Trophoblast cell (in vitro differentiated cells and primary cell): ENCODE data around the gene CAST.
A peak's percentile ranks its signal among the peaks of the same experiment; 100 is the strongest.

ENCODE experiments used
- DNase-seq, 2 donors: peaks; one replicate each; pipeline ENCODE4 v3.0.0-alpha.2; 2016
- H2AFZ ChIP-seq: 2 replicates; pipeline ENCODE4 v1.6.1; 2013; ENCODE audit warnings: low read length, moderate library complexity, mild to moderate bottlenecking; ENCODE audit not compliant: insufficient read depth, poor library complexity
- H2AK5ac ChIP-seq: 2 replicates; pipeline ENCODE4 v1.6.1; 2013; ENCODE audit warnings: mild to moderate bottlenecking, low read length
- H2BK120ac ChIP-seq: 2 replicates; pipeline ENCODE4 v1.6.1; 2013; ENCODE audit warnings: low read length, mild to moderate bottlenecking, moderate library complexity; ENCODE audit not compliant: insufficient read depth, poor library complexity
- H2BK12ac ChIP-seq: 2 replicates; pipeline ENCODE4 v1.6.1; 2013; ENCODE audit warnings: mild to moderate bottlenecking, low read length, moderate library complexity
- H2BK5ac ChIP-seq: 2 replicates; pipeline ENCODE4 v1.6.1; 2013; ENCODE audit warnings: low read length, low read depth, moderate library complexity, mild to moderate bottlenecking; ENCODE audit not compliant: poor library complexity
- H3K14ac ChIP-seq: 2 replicates; pipeline ENCODE4 v1.6.1; 2013; ENCODE audit warnings: mild to moderate bottlenecking, low read length
- H3K18ac ChIP-seq: 2 replicates; pipeline ENCODE4 v1.6.1; 2013; ENCODE audit warnings: mild to moderate bottlenecking, low read length
- H3K23ac ChIP-seq: 2 replicates; pipeline ENCODE4 v1.6.1; 2013; ENCODE audit warnings: low read length
- H3K27ac ChIP-seq: 2 replicates; pipeline ENCODE4 v1.5.1; 2013; ENCODE audit warnings: low read depth, mild to moderate bottlenecking, inconsistent platforms, low read length, moderate library complexity
- H3K27me3 ChIP-seq: 2 replicates; pipeline ENCODE4 v1.6.1; 2013; ENCODE audit warnings: inconsistent platforms, mild to moderate bottlenecking, low read length, moderate library complexity; ENCODE audit not compliant: insufficient read depth
- H3K36me3 ChIP-seq, 2 experiments: 1 replicate in 1 of 2; 2 replicates in 1 of 2; pipeline ENCODE4 v1.6.1; 2013; ENCODE audit warnings: low read length in 2 of 2, mild to moderate bottlenecking in 2 of 2, moderate library complexity in 1 of 2; ENCODE audit not compliant: insufficient read depth in 2 of 2, control insufficient read depth in 1 of 2
- H3K4ac ChIP-seq: 2 replicates; pipeline ENCODE4 v1.6.1; 2013; ENCODE audit warnings: low read depth, mild to moderate bottlenecking, low read length, moderate library complexity
- H3K4me1 ChIP-seq, 2 experiments: 1 replicate in 1 of 2; 2 replicates in 1 of 2; pipeline ENCODE4 v1.6.1; 2013; ENCODE audit warnings: low read length in 2 of 2, mild to moderate bottlenecking in 2 of 2, moderate library complexity in 1 of 2; ENCODE audit not compliant: insufficient read depth in 2 of 2, control insufficient read depth in 1 of 2
- H3K4me2 ChIP-seq: 2 replicates; pipeline ENCODE4 v1.6.1; 2013; ENCODE audit warnings: inconsistent platforms, mild to moderate bottlenecking, low read length, moderate library complexity
- H3K4me3 ChIP-seq: 2 replicates; pipeline ENCODE4 v1.5.1; 2013; ENCODE audit warnings: mild to moderate bottlenecking, low read depth, low read length, inconsistent platforms
- H3K79me1 ChIP-seq: one replicate; pipeline ENCODE4 v1.6.1; 2013; ENCODE audit warnings: low read length
- H3K79me2 ChIP-seq: 2 replicates; pipeline ENCODE4 v1.6.1; 2013; ENCODE audit warnings: low read length, mild to moderate bottlenecking; ENCODE audit not compliant: control insufficient read depth, insufficient read depth, poor library complexity
- H3K9ac ChIP-seq: 2 replicates; pipeline ENCODE4 v1.6.1; 2013; ENCODE audit warnings: mild to moderate bottlenecking, low read length
- H3K9me3 ChIP-seq: 2 replicates; pipeline ENCODE4 v1.6.1; 2013; ENCODE audit warnings: low read depth, mild to moderate bottlenecking, control low read depth, inconsistent platforms, low read length; ENCODE audit not compliant: insufficient read depth
- H4K12ac ChIP-seq: 2 replicates; pipeline ENCODE4 v1.6.1; 2013; ENCODE audit warnings: low read depth, mild to moderate bottlenecking, low read length, moderate library complexity
- H4K8ac ChIP-seq: 2 replicates; pipeline ENCODE4 v1.6.1; 2013; ENCODE audit warnings: low read depth, mild to moderate bottlenecking, low read length, moderate library complexity
- H4K91ac ChIP-seq: one replicate; pipeline ENCODE4 v1.6.1; 2013; ENCODE audit warnings: low read depth, mild to moderate bottlenecking, low read length, moderate library complexity
- WGBS: extraction: QIAGEN DNeasy Blood & Tissue Kit; methylation state at CpG from one replicate; pipeline ENCODE4 v1.1.7; 2013; ENCODE audit warnings: missing lambda C conversion rate; ENCODE audit not compliant: insufficient read length, insufficient coverage; ENCODE audit errors: extremely low coverage; 5-methylcytosine and 5-hydroxymethylcytosine counted together

CAST gene

GRCh38 chr5:96817506-96817905, 155.3 kb downstream of the CAST start:
- Histone ChIP-seq H3K23ac (no peak overlapping the region), H3K4me1 (no peaks in the 10 kb centered on the region)

GRCh38 chr5:96818125-96818788, 156.1 kb downstream of the CAST start:
- Histone ChIP-seq H3K9me3 (no peaks in the 10 kb centered on the region), H2BK120ac (no peak overlapping the region), H3K18ac (no peak overlapping the region), H3K27ac (no peak overlapping the region), H2AK5ac (no peak overlapping the region), H3K4me3 (no peak overlapping the region), H4K91ac (no peak overlapping the region), H3K79me1 (no peaks in the 10 kb centered on the region), H3K9ac (no peak overlapping the region), H2BK5ac (no peak overlapping the region), H3K79me2 (no peaks in the 10 kb centered on the region), H3K23ac (no peak overlapping the region), H2AFZ (no peak overlapping the region), H4K8ac (no peak overlapping the region), H4K12ac (no peak overlapping the region), H3K14ac (no peak overlapping the region), H3K27me3 (no peaks in the 10 kb centered on the region), H3K36me3 (no peaks in the 10 kb centered on the region), H3K4me1 (no peaks in the 10 kb centered on the region), H2BK12ac (no peak overlapping the region), H3K4me2 (no peak overlapping the region), H3K4ac (no peak overlapping the region)
- no CpG with 5 or more reads among the region's 8 CpGs for WGBS
- no peak for DNase-seq

More at GRCh38 chr5:96817506-96817905, 155.3 kb downstream of the CAST start:
- no peak overlapping the region for H4K91ac ChIP-seq
- H2AFZ ChIP-seq: no peak overlapping the region
- H4K12ac ChIP-seq: no peak overlapping the region
- H3K79me2 ChIP-seq: no peaks in the 10 kb centered on the region
- no peaks in the 10 kb centered on the region for H3K36me3 ChIP-seq
- no peaks in the 10 kb centered on the region for H3K27me3 ChIP-seq
- no peak overlapping the region for H3K9ac ChIP-seq
- H2BK12ac ChIP-seq: no peak overlapping the region
- H3K18ac ChIP-seq: no peak overlapping the region
- no peaks in the 10 kb centered on the region for H3K79me1 ChIP-seq
- no peak overlapping the region for H3K4ac ChIP-seq
- H2BK120ac ChIP-seq: no peak overlapping the region
- no peaks in the 10 kb centered on the region for H3K9me3 ChIP-seq
- no peak overlapping the region for H3K14ac ChIP-seq
- no peak overlapping the region for H2BK5ac ChIP-seq
- no CpG with 5 or more reads among the region's 2 CpGs for WGBS
- no peak overlapping the region for H3K27ac ChIP-seq
- H3K4me2 ChIP-seq: no peak overlapping the region
- no peak overlapping the region for H2AK5ac ChIP-seq
- no peak for DNase-seq
- no peak overlapping the region for H3K4me3 ChIP-seq
- H4K8ac ChIP-seq: no peak overlapping the region

- Histone ChIP-seq H3K4me2 (no peak overlapping the region), H3K79me1 (no peaks in the 10 kb centered on the region), H4K91ac (no peak overlapping the region), H3K9ac (no peak overlapping the region), H3K4me1 (no peaks in the 10 kb centered on the region), H3K23ac (no peak overlapping the region), H3K4ac (no peak overlapping the region), H2AFZ (no peak overlapping the region), H3K79me2 (no peaks in the 10 kb centered on the region), H3K27ac (no peak overlapping the region), H2BK12ac (no peak overlapping the region), H2BK120ac (no peak overlapping the region), H3K36me3 (no peaks in the 10 kb centered on the region), H3K27me3 (no peaks in the 10 kb centered on the region), H4K8ac (no peak overlapping the region), H2AK5ac (no peak overlapping the region), H3K14ac (no peak overlapping the region), H2BK5ac (no peak overlapping the region), H3K9me3 (no peaks in the 10 kb centered on the region), H3K18ac (no peak overlapping the region), H3K4me3 (no peak overlapping the region), H4K12ac (no peak overlapping the region)
- WGBS: no CpG with 5 or more reads among the region's 4 CpGs
- DNase-seq: peak in 1 of 2 donors; percentile 17
These were observed 157.6 kb downstream of the CAST start for GRCh38 chr5:96819806-96820205.

- Histone ChIP-seq H2AK5ac (no peak overlapping the region), H3K9ac (no peak overlapping the region), H4K12ac (no peak overlapping the region), H3K36me3 (no peaks in the 10 kb centered on the region), H3K27ac (no peak overlapping the region), H4K91ac (no peak overlapping the region), H3K79me1 (no peaks in the 10 kb centered on the region), H2BK5ac (no peak overlapping the region), H2BK12ac (no peak overlapping the region), H3K23ac (no peak overlapping the region), H3K79me2 (no peaks in the 10 kb centered on the region), H3K4me1 (no peaks in the 10 kb centered on the region), H3K4me2 (no peak overlapping the region), H2AFZ (no peak overlapping the region), H3K27me3 (no peaks in the 10 kb centered on the region), H2BK120ac (no peak overlapping the region), H4K8ac (no peak overlapping the region), H3K4ac (no peak overlapping the region), H3K4me3 (no peak overlapping the region), H3K9me3 (no peaks in the 10 kb centered on the region), H3K14ac (no peak overlapping the region), H3K18ac (no peak overlapping the region)
- no CpG with 5 or more reads among the region's 2 CpGs for WGBS
- DNase-seq: no peak
These were observed 159.2 kb downstream of the CAST start for GRCh38 chr5:96821260-96821916.
